Stimulated activated CD4-positive, alpha-beta T cell treated with anti-CD3 and anti-CD28 coated beads, TNF-alpha, amount 100 ng/mL, for 24 hours (primary cell): ENCODE data around the gene KCNMA1.

Experiments used
- DNase-seq, 3 experiments: peaks; one replicate each; pipeline ENCODE4 v3.0.0-alpha.2; 2020; ENCODE audit warnings: low read depth in 3 of 3

KCNMA1 gene

GRCh38 chr10:76903387-76903945 lies 734.1 kb downstream of the KCNMA1 start:
- no peak for DNase-seq

GRCh38 chr10:76902949-76903348 lies 734.7 kb downstream of the KCNMA1 start:
- DNase-seq, result no peak

GRCh38 chr10:76901701-76902100 lies 735.9 kb downstream of the KCNMA1 start:
- DNase-seq, result no peak

GRCh38 chr10:76899490-76899889 lies 738.1 kb downstream of the KCNMA1 start:
- no peak for DNase-seq

- DNase-seq, result no peak
Observed at GRCh38 chr10:76892766-76893479, 744.7 kb downstream of the KCNMA1 start.

- no peak for DNase-seq
Observed at GRCh38 chr10:76887223-76888010, 750.2 kb downstream of the KCNMA1 start.

GRCh38 chr10:76885816-76886215 lies 751.8 kb downstream of the KCNMA1 start:
- DNase-seq, result no peak

GRCh38 chr10:76884673-76885275 lies 752.8 kb downstream of the KCNMA1 start:
- DNase-seq, result no peak

GRCh38 chr10:76883596-76883995 lies 754.0 kb downstream of the KCNMA1 start:
- DNase-seq, result no peak

- no peak for DNase-seq
Observed at GRCh38 chr10:76882796-76883195, 754.8 kb downstream of the KCNMA1 start.

GRCh38 chr10:76882245-76882644 lies 755.4 kb downstream of the KCNMA1 start:
- DNase-seq, result no peak

GRCh38 chr10:76881477-76882220 lies 756.0 kb downstream of the KCNMA1 start:
- DNase-seq, result no peak

GRCh38 chr10:76880931-76881330 lies 756.7 kb downstream of the KCNMA1 start:
- no peak for DNase-seq

- DNase-seq, result no peak
Observed at GRCh38 chr10:76879116-76879913, 758.3 kb downstream of the KCNMA1 start.

GRCh38 chr10:76878514-76878913 lies 759.1 kb downstream of the KCNMA1 start:
- DNase-seq, result no peak

GRCh38 chr10:76874896-76875295 lies 762.7 kb downstream of the KCNMA1 start:
- no peak for DNase-seq

GRCh38 chr10:76874176-76874575 lies 763.4 kb downstream of the KCNMA1 start:
- no peak for DNase-seq

- DNase-seq, result no peak
Observed at GRCh38 chr10:76871697-76872295, 765.8 kb downstream of the KCNMA1 start.

GRCh38 chr10:76869931-76870330 lies 767.7 kb downstream of the KCNMA1 start:
- DNase-seq, result no peak
